Suprapubic skin (tissue), 3 donors: Measurements from ENCODE around the gene SLC4A1.

ENCODE experiments used
- EP300 ChIP-seq: sonication (generic); formaldehyde crosslinking; IDR thresholded peaks from one replicate; pipeline ENCODE4 v1.6.1; 2017; ENCODE audit warnings: antibody characterized with exemption
- POLR2A ChIP-seq, 2 donors: fragments of 450-650 bp; IDR thresholded peaks; one replicate each; pipeline ENCODE4 v1.6.1; 2017; ENCODE audit warnings: antibody characterized with exemption in 2 of 2, mild to moderate bottlenecking in 2 of 2, moderate library complexity in 2 of 2
- TF ChIP-seq, protein P1 (sequence below), 2 donors: fragments of 200-600 bp in 1 of 2; fragments of 450-650 bp in 1 of 2; sonication (generic) in 1 of 2; IDR thresholded peaks; one replicate each; pipeline ENCODE4 v1.5.1; 2016 to 2019; ENCODE audit warnings: antibody characterized with exemption in 2 of 2, mild to moderate bottlenecking in 1 of 2, moderate library complexity in 1 of 2

DNA sequence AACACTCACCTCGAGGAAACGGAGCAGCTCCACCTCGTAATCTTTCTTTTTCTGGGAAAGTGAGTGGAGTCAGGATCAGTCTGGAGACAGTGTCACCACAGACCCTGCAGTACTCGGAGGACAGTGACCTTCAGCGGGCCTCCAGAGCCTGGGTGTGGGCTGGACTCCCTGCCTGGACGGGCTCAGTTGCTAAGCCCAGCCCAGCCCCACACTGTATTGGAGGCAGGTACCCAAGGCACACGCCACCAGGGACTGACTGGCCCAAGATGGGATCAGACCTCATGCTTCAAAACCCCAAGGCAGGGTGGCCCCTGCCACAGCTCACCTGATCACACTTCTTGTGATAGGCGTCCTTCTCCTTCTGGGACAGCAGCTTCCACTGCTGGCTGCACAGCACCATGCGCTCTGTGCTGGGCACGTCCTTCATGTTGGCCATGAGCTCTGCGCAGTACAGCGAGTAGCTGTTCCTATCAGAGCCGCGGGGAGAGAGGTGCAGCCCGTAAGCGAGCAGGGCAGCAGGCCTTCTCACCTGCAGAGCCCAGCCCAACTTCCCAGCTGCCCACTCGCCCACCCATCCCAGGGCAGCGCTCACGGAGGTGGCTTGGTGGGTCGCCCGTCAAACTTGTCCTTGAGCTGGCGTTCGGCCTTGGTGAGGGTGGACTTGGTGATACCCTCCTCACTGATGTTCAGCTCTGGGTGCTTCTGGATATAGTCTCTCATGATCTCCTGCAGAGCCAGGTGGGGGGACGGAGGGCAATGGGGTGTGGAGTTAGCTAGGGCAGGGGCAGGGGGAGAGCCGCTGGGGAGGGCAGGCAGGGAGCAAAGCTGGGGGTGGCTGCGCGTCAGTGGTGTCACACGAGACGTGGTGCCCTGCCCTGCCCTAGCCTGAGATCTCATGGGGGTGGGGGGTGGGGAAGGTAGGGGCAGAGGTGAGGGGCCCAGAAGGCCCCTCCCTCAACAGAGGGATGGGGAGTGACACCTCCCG lies 56.4 kb downstream of the SLC4A1 start:
- TF ChIP-seq POLR2A (IDR thresholded peaks at IDR 0.05) (no peak), EP300 (no peak)
- TF ChIP-seq, protein P1, sequence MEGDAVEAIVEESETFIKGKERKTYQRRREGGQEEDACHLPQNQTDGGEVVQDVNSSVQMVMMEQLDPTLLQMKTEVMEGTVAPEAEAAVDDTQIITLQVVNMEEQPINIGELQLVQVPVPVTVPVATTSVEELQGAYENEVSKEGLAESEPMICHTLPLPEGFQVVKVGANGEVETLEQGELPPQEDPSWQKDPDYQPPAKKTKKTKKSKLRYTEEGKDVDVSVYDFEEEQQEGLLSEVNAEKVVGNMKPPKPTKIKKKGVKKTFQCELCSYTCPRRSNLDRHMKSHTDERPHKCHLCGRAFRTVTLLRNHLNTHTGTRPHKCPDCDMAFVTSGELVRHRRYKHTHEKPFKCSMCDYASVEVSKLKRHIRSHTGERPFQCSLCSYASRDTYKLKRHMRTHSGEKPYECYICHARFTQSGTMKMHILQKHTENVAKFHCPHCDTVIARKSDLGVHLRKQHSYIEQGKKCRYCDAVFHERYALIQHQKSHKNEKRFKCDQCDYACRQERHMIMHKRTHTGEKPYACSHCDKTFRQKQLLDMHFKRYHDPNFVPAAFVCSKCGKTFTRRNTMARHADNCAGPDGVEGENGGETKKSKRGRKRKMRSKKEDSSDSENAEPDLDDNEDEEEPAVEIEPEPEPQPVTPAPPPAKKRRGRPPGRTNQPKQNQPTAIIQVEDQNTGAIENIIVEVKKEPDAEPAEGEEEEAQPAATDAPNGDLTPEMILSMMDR (IDR thresholded peaks at IDR 0.05): no peak
